Activated B cell treated with CpG ODN at 0.5 μM for 24 hours (primary cell): ENCODE results near the gene NPS. TPM values are rescaled to one million over a fixed set of nuclear protein-coding genes. Genes with fewer than 3 reads are reported as not detected.

Experiments
- ATAC-seq: fragments of 200-7000 bp; cut with Tn5 transposase; one replicate; pipeline ENCODE4 v1.10.0; 2021; ENCODE audit warnings: low read depth, mild to moderate bottlenecking, moderate library complexity
- CTCF ChIA-PET: fragments of 350-600 bp; sonication (Branson Sonifier 250); formaldehyde crosslinking; loops from one replicate; lab custom pipeline; 2021; ENCODE audit warnings: antibody characterized with exemption; lab: Charles Lee
- POLR2A ChIA-PET: fragments of 350-600 bp; sonication (Branson Sonifier 250); formaldehyde crosslinking; loops from one replicate; lab custom pipeline; 2021; ENCODE audit warnings: antibody characterized with exemption; lab: Charles Lee
- DNase-seq: peaks from one replicate; pipeline ENCODE4 v3.0.0; 2022
- H3K27ac Mint-ChIP-seq: one replicate; pipeline ENCODE4 v1.8.0; 2020; ENCODE audit warnings: mixed read lengths
- H3K27me3 Mint-ChIP-seq: one replicate; pipeline ENCODE4 v1.8.0; 2021; ENCODE audit warnings: mixed read lengths
- H3K36me3 Mint-ChIP-seq: one replicate; pipeline ENCODE4 v1.8.0; 2021; ENCODE audit warnings: low read depth, mixed read lengths
- H3K4me1 Mint-ChIP-seq: one replicate; pipeline ENCODE4 v1.8.0; 2021; ENCODE audit warnings: mixed read lengths
- H3K4me3 Mint-ChIP-seq: one replicate; pipeline ENCODE4 v1.8.0; 2020; ENCODE audit warnings: mild to moderate bottlenecking, mixed read lengths
- H3K9me3 Mint-ChIP-seq: one replicate; pipeline ENCODE4 v1.8.0; 2020; ENCODE audit warnings: mixed read lengths
- CTCF ChIP-seq: fragments of 200-600 bp; IDR thresholded peaks from one replicate; pipeline ENCODE4 v1.8.0; 2022; ENCODE audit warnings: antibody characterized with exemption, mild to moderate bottlenecking
- intact Hi-C: fragments of 100-400 bp; cut with micrococcal nuclease; formaldehyde crosslinking; loops from one replicate; pipeline ENCODE4 v1.15.1; 2024
- total RNA-seq: library from RNA; stranded (reverse); gene quantifications from 2 replicates; pipeline ENCODE4 v1.2.3, GENCODE V29; 2022

The NPS gene
- not detected in 2 replicates for total RNA-seq

GRCh38 chr10:127549009-127549408 lies at the start of gene NPS:
NPS (plus strand) TSS chr10:127549309; CDS start chr10:127549369, 60 bp downstream.
- H3K27me3 Mint-ChIP-seq = no peaks in the 10 kb centered on the region
- POLR2A ChIA-PET = no interaction called here
- TF ChIP-seq CTCF = no peak
- no peaks in the 10 kb centered on the region for H3K4me1 Mint-ChIP-seq
- CTCF ChIA-PET = no interaction called here
- H3K27ac Mint-ChIP-seq = no peak within 1 kb of the TSS
- no peak for DNase-seq
- intact Hi-C loops = no loop called here
- peaks cover 24% of the 10 kb centered on the region for H3K9me3 Mint-ChIP-seq
- no peak for ATAC-seq
- no peak within 1 kb of the TSS for H3K4me3 Mint-ChIP-seq
- H3K36me3 Mint-ChIP-seq = no peaks in the 10 kb centered on the region

- no peak for DNase-seq
These were observed 49.0 kb upstream of the NPS start for GRCh38 chr10:127500127-127500526.

GRCh38 chr10:127506094-127506493 lies 43.0 kb upstream of the NPS start:
- Mint-ChIP-seq H3K27me3 (no peaks in the 10 kb centered on the region), H3K4me3 (no peak overlapping the region), H3K27ac (no peak overlapping the region), H3K4me1 (no peaks in the 10 kb centered on the region), H3K9me3 (no peaks in the 10 kb centered on the region), H3K36me3 (no peaks in the 10 kb centered on the region)
- ChIA-PET POLR2A (no interaction called here), CTCF (no interaction called here)
- intact Hi-C loops = no loop called here
- TF ChIP-seq CTCF = no peak
- ATAC-seq (no peak), DNase-seq (no peak)

More at GRCh38 chr10:127500127-127500526, 49.0 kb upstream of the NPS start:
- CTCF ChIA-PET = no interaction called here
- Mint-ChIP-seq H3K4me3 (no peak overlapping the region), H3K27me3 (no peaks in the 10 kb centered on the region), H3K36me3 (no peaks in the 10 kb centered on the region), H3K9me3 (no peaks in the 10 kb centered on the region), H3K4me1 (no peaks in the 10 kb centered on the region), H3K27ac (no peak overlapping the region)
- TF ChIP-seq CTCF = no peak
- no peak for ATAC-seq
- intact Hi-C loops = no loop called here
- POLR2A ChIA-PET = no interaction called here

GRCh38 chr10:127522298-127522697 lies 26.8 kb upstream of the NPS start:
- no peak overlapping the region for H3K4me3 Mint-ChIP-seq
- no peak overlapping the region for H3K27ac Mint-ChIP-seq

GRCh38 chr10:127523476-127523875 lies 25.6 kb upstream of the NPS start:
- H3K27ac Mint-ChIP-seq = no peak overlapping the region
- ChIA-PET CTCF (no interaction called here), POLR2A (no interaction called here)
- intact Hi-C loops = no loop called here
- no peak for TF ChIP-seq CTCF
- H3K9me3 Mint-ChIP-seq = peaks cover 3% of the 10 kb centered on the region
- no peaks in the 10 kb centered on the region for H3K4me1 Mint-ChIP-seq
- no peaks in the 10 kb centered on the region for H3K36me3 Mint-ChIP-seq
- no peak for ATAC-seq
- H3K4me3 Mint-ChIP-seq = no peak overlapping the region
- no peaks in the 10 kb centered on the region for H3K27me3 Mint-ChIP-seq
- DNase-seq = no peak

More at GRCh38 chr10:127522298-127522697, 26.8 kb upstream of the NPS start:
- CTCF ChIA-PET = no interaction called here
- DNase-seq (no peak), ATAC-seq (no peak)
- Mint-ChIP-seq H3K9me3 (peaks cover 3% of the 10 kb centered on the region), H3K36me3 (no peaks in the 10 kb centered on the region), H3K27me3 (no peaks in the 10 kb centered on the region), H3K4me1 (no peaks in the 10 kb centered on the region)
- TF ChIP-seq CTCF = no peak
- intact Hi-C loops = no loop called here
- POLR2A ChIA-PET = no interaction called here
